ENCODE measurements around the gene CCDC187. TPM values are rescaled to one million over a fixed set of nuclear protein-coding genes. Genes with fewer than 3 reads are reported as not detected.

The CCDC187 gene
- total RNA-seq, 1 donor from 2014 or later, result not detected

DNA sequence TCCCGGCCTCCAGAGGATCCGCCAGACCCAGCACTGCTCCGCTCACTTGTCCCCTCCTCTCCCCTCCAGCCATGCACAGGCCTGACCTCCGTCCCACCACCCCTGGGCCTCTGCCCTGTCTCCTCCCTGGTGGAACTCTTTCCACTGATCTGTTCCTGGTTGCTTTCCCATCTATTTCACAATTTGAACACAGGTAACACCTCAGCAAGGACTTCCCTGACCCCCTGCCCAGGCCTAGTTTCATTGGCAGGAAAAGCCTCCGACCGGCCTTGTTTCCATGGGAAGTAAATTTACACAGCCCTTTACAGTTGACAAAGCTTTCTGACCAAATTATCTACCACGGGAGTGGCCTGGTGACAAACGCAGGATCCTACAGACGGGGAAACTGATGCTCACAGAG, 73.1 kb downstream of the CCDC187 start:
- H3K27ac ChIP-seq, result no peak overlapping the region
- no peak overlapping the region for H3K4me3 Mint-ChIP-seq
- no peak overlapping the region for H3K4me2 ChIP-seq
- H3K4me3 ChIP-seq, result no peak overlapping the region
- H3K4me1 ChIP-seq, result no peaks in the 10 kb centered on the region
- no peak overlapping the region for H2AFZ ChIP-seq (replicated peaks)
- TF ChIP-seq EZH2phosphoT487 (IDR thresholded peaks at IDR 0.05), result no peak
- TF ChIP-seq, protein P1, sequence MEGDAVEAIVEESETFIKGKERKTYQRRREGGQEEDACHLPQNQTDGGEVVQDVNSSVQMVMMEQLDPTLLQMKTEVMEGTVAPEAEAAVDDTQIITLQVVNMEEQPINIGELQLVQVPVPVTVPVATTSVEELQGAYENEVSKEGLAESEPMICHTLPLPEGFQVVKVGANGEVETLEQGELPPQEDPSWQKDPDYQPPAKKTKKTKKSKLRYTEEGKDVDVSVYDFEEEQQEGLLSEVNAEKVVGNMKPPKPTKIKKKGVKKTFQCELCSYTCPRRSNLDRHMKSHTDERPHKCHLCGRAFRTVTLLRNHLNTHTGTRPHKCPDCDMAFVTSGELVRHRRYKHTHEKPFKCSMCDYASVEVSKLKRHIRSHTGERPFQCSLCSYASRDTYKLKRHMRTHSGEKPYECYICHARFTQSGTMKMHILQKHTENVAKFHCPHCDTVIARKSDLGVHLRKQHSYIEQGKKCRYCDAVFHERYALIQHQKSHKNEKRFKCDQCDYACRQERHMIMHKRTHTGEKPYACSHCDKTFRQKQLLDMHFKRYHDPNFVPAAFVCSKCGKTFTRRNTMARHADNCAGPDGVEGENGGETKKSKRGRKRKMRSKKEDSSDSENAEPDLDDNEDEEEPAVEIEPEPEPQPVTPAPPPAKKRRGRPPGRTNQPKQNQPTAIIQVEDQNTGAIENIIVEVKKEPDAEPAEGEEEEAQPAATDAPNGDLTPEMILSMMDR (IDR thresholded peaks at IDR 0.05), result no peak
- no peak for TF ChIP-seq EZH2 (IDR thresholded peaks at IDR 0.05)
- H3K27me3 Mint-ChIP-seq (ENCODE audit: insufficient read depth, low read depth), result peaks cover 10% of the 10 kb centered on the region
- H4K20me1 ChIP-seq (ENCODE audit: low read depth), result peaks cover 76% of the 10 kb centered on the region
- H3K36me3 ChIP-seq, result no peaks in the 10 kb centered on the region
- peaks cover 21% of the 10 kb centered on the region for H3K79me2 ChIP-seq (ENCODE audit: low read depth)
- no peak overlapping the region for H3K9ac ChIP-seq
- DNase-seq (ENCODE audit: low spot score), result no peak
- H3F3A ChIP-seq (ENCODE audit: low read depth), result no peaks in the 10 kb centered on the region
- no peak overlapping the region for H3K27ac Mint-ChIP-seq
- H3K27me3 ChIP-seq, result no peaks in the 10 kb centered on the region
- no peaks in the 10 kb centered on the region for H3K9me3 Mint-ChIP-seq
- H3K36me3 Mint-ChIP-seq, result peaks cover 5% of the 10 kb centered on the region
- H3K9me3 ChIP-seq (ENCODE audit: low read depth), result no peaks in the 10 kb centered on the region
- peaks cover 4% of the 10 kb centered on the region for H3K4me1 Mint-ChIP-seq

- Histone ChIP-seq H3K9ac (no peak overlapping the region), H3K4me1 (no peaks in the 10 kb centered on the region), H4K20me1 (ENCODE audit: low read depth) (peaks cover 76% of the 10 kb centered on the region), H3K4me2 (no peak overlapping the region), H2AFZ (replicated peaks) (no peak overlapping the region), H3F3A (ENCODE audit: low read depth) (no peaks in the 10 kb centered on the region), H3K27ac (no peak overlapping the region), H3K9me3 (ENCODE audit: low read depth) (no peaks in the 10 kb centered on the region), H3K79me2 (ENCODE audit: low read depth) (peaks cover 25% of the 10 kb centered on the region), H3K36me3 (no peaks in the 10 kb centered on the region), H3K4me3 (no peak overlapping the region), H3K27me3 (no peaks in the 10 kb centered on the region)
- H3K4me1 Mint-ChIP-seq, result peaks cover 4% of the 10 kb centered on the region
- H3K27me3 Mint-ChIP-seq (ENCODE audit: insufficient read depth, low read depth), result peaks cover 10% of the 10 kb centered on the region
- no peak overlapping the region for H3K27ac Mint-ChIP-seq
- no peaks in the 10 kb centered on the region for H3K9me3 Mint-ChIP-seq
- DNase-seq (ENCODE audit: low spot score), result no peak
- TF ChIP-seq EZH2 (IDR thresholded peaks at IDR 0.05) (no peak), EZH2phosphoT487 (IDR thresholded peaks at IDR 0.05) (no peak)
- TF ChIP-seq, protein P1 (IDR thresholded peaks at IDR 0.05), result no peak
- H3K36me3 Mint-ChIP-seq, result peaks cover 5% of the 10 kb centered on the region
- H3K4me3 Mint-ChIP-seq, result no peak overlapping the region
Observed at GRCh38 chr9:136230365-136230764, 73.5 kb downstream of the CCDC187 start.

- H4K20me1 ChIP-seq (ENCODE audit: low read depth), result peaks cover 79% of the 10 kb centered on the region
- H3K27ac ChIP-seq, result no peak overlapping the region
- no peak overlapping the region for H2AFZ ChIP-seq (replicated peaks)
- H3K36me3 Mint-ChIP-seq, result peaks cover 3% of the 10 kb centered on the region
- H3K4me2 ChIP-seq, result no peak overlapping the region
- H3K4me3 Mint-ChIP-seq, result no peak overlapping the region
- peaks cover 30% of the 10 kb centered on the region for H3K79me2 ChIP-seq (ENCODE audit: low read depth)
- no peaks in the 10 kb centered on the region for H3K27me3 ChIP-seq
- no peaks in the 10 kb centered on the region for H3K9me3 ChIP-seq (ENCODE audit: low read depth)
- TF ChIP-seq EZH2 (IDR thresholded peaks at IDR 0.05), result no peak
- TF ChIP-seq, protein P1 (IDR thresholded peaks at IDR 0.05), result no peak
- TF ChIP-seq EZH2phosphoT487 (IDR thresholded peaks at IDR 0.05), result no peak
- H3K4me1 Mint-ChIP-seq, result peaks cover 4% of the 10 kb centered on the region
- H3K36me3 ChIP-seq, result no peaks in the 10 kb centered on the region
- no peak for DNase-seq (ENCODE audit: low spot score)
- H3K4me1 ChIP-seq, result no peaks in the 10 kb centered on the region
- H3K27me3 Mint-ChIP-seq (ENCODE audit: insufficient read depth, low read depth), result peaks cover 10% of the 10 kb centered on the region
- H3K4me3 ChIP-seq, result no peak overlapping the region
- H3K27ac Mint-ChIP-seq, result peak overlapping the region; percentile 57
- H3F3A ChIP-seq (ENCODE audit: low read depth), result peaks cover 3% of the 10 kb centered on the region
- no peak overlapping the region for H3K9ac ChIP-seq
- H3K9me3 Mint-ChIP-seq, result no peaks in the 10 kb centered on the region
Observed at GRCh38 chr9:136229096-136230065, 74.5 kb downstream of the CCDC187 start.
